Cardiac muscle cell (in vitro differentiated cells and primary cell): ENCODE data around the gene PDE6G. TPM values are rescaled to one million over a fixed set of nuclear protein-coding genes. Genes with fewer than 3 reads are reported as not detected.

Source experiments
- DNase-seq, 2 donors: peaks; one replicate each; pipeline versions ENCODE4 v3.0.0 to v3.0.0-alpha.2; 2010 to 2017; ENCODE audit warnings: low read depth in 1 of 2, low spot score in 1 of 2
- H3K27ac ChIP-seq: fragments of 200-600 bp; sonication (generic); 2 replicates; pipeline ENCODE4 v1.5.1; 2016
- H3K27me3 ChIP-seq: fragments of 200-600 bp; sonication (generic); 2 replicates; pipeline ENCODE4 v1.6.0; 2016; ENCODE audit warnings: control low read depth
- H3K36me3 ChIP-seq: fragments of 200-600 bp; sonication (generic); 2 replicates; pipeline ENCODE4 v1.5.1; 2016; ENCODE audit warnings: control low read depth
- H3K4me1 ChIP-seq: fragments of 200-600 bp; sonication (generic); 2 replicates; pipeline ENCODE4 v1.8.1; 2017; ENCODE audit warnings: low read depth, mild to moderate bottlenecking, mixed run types
- H3K4me3 ChIP-seq: fragments of 200-600 bp; sonication (generic); 2 replicates; pipeline ENCODE4 v1.5.1; 2016; ENCODE audit warnings: mild to moderate bottlenecking
- H3K9me3 ChIP-seq: fragments of 200-600 bp; sonication (generic); 2 replicates; pipeline ENCODE4 v1.5.1; 2017; ENCODE audit warnings: low read depth, mild to moderate bottlenecking, control low read depth
- CTCF ChIP-seq: IDR thresholded peaks from 2 replicates; pipeline ENCODE4 v1.5.1; 2012; ENCODE audit warnings: low read depth, mild to moderate bottlenecking, low read length
- polyA plus RNA-seq: library from polyadenylated mRNA; unstranded; fragments of >200 nt; fragmentation: Nextera tagmentation; extraction: Ambion mirVana; gene quantifications from 2 replicates; pipeline ENCODE4 v1.2.1, GENCODE V29; 2016
- total RNA-seq: library from RNA; depleted of rRNA; stranded (reverse); fragments of >200 nt; gene quantifications from 2 replicates; pipeline ENCODE4 v1.2.3, GENCODE V29; 2016

The PDE6G gene
- total and polyA plus RNA-seq, 2 experiments from 2014 or later: 1.8 to 2.3 TPM

GRCh38 chr17:81701288-81702071 is 45.1 kb upstream of the PDE6G start:
- Histone ChIP-seq H3K27ac (no peak overlapping the region), H3K4me1 (peaks cover 7% of the 10 kb centered on the region), H3K36me3 (peaks cover 31% of the 10 kb centered on the region), H3K4me3 (peak overlapping the region; percentile 54), H3K9me3 (no peaks in the 10 kb centered on the region), H3K27me3 (no peaks in the 10 kb centered on the region)
- DNase-seq: no peak
- TF ChIP-seq CTCF: no peak

- H3K27me3 ChIP-seq: no peaks in the 10 kb centered on the region
- DNase-seq: no peak
- H3K36me3 ChIP-seq: peaks cover 29% of the 10 kb centered on the region
- no peaks in the 10 kb centered on the region for H3K9me3 ChIP-seq
- H3K4me1 ChIP-seq: peaks cover 7% of the 10 kb centered on the region
- TF ChIP-seq CTCF: no peak
- no peak overlapping the region for H3K4me3 ChIP-seq
- no peak overlapping the region for H3K27ac ChIP-seq
Observed at GRCh38 chr17:81700353-81701287, 44.3 kb upstream of the PDE6G start.

- H3K4me1 ChIP-seq: peaks cover 7% of the 10 kb centered on the region
- H3K27ac ChIP-seq: peak overlapping the region; percentile 66
- DNase-seq: no peak
- no peak overlapping the region for H3K4me3 ChIP-seq
- peaks cover 33% of the 10 kb centered on the region for H3K36me3 ChIP-seq
- no peaks in the 10 kb centered on the region for H3K27me3 ChIP-seq
- no peaks in the 10 kb centered on the region for H3K9me3 ChIP-seq
- no peak for TF ChIP-seq CTCF
Observed at GRCh38 chr17:81697261-81698044, 41.1 kb upstream of the PDE6G start.

GRCh38 chr17:81696218-81696941 is 40.0 kb upstream of the PDE6G start:
- no peaks in the 10 kb centered on the region for H3K27me3 ChIP-seq
- no peaks in the 10 kb centered on the region for H3K9me3 ChIP-seq
- H3K27ac ChIP-seq: peak overlapping the region; percentile 66
- H3K4me3 ChIP-seq: no peak overlapping the region
- no peaks in the 10 kb centered on the region for H3K4me1 ChIP-seq
- no peak for TF ChIP-seq CTCF
- DNase-seq: no peak
- H3K36me3 ChIP-seq: peaks cover 31% of the 10 kb centered on the region

GRCh38 chr17:81695801-81696200 is 39.5 kb upstream of the PDE6G start:
- Histone ChIP-seq H3K4me3 (no peak overlapping the region), H3K27me3 (no peaks in the 10 kb centered on the region), H3K36me3 (peaks cover 27% of the 10 kb centered on the region), H3K4me1 (no peaks in the 10 kb centered on the region), H3K27ac (peak overlapping the region; percentile 66), H3K9me3 (no peaks in the 10 kb centered on the region)
- no peak for TF ChIP-seq CTCF
- DNase-seq: no peak
